ENCODE data around the gene UBE2E3. TPM values are rescaled to one million over a fixed set of nuclear protein-coding genes. Genes with fewer than 3 reads are reported as not detected.

Gene UBE2E3
- total RNA-seq (2016; rRNA removed; fragmentation: Illumina TruSeq; extraction: Trizol): 45.7 and 54.0 TPM in 2 replicates
- total RNA-seq (2016; cell fraction: cytosol; rRNA removed; fragmentation: Illumina TruSeq; extraction: Trizol; ENCODE audit: low read depth): 98.1 and 99.1 TPM in 2 replicates
- total RNA-seq (2016; cell fraction: insoluble cytoplasmic fraction; rRNA removed; fragmentation: Illumina TruSeq; extraction: Trizol): 42.2 and 44.6 TPM in 2 replicates
- total RNA-seq (2016; cell fraction: membrane; rRNA removed; fragmentation: Illumina TruSeq; extraction: Trizol): 150 and 161 TPM in 2 replicates
- total RNA-seq (2016; cell fraction: nucleus; rRNA removed; fragmentation: Illumina TruSeq; extraction: Trizol): 37.2 and 38.3 TPM in 2 replicates
- polyA plus RNA-seq (2011; rRNA removed): 71.1 and 92.6 TPM in 2 replicates
- 51.7 and 78.4 TPM in 2 replicates for polyA plus RNA-seq (2011; cell fraction: cytosol; rRNA removed)
- polyA plus RNA-seq (2011; cell fraction: nucleus; rRNA removed): 29.0 and 29.4 TPM in 2 replicates
- 67.5 and 81.2 TPM in 2 replicates for polyA plus RNA-seq (2012)
- polyA plus RNA-seq (2016; cell fraction: cytosol; fragmentation: Illumina TruSeq; extraction: Trizol; ENCODE audit: low read depth): 250 and 280 TPM in 2 replicates
- polyA plus RNA-seq (2016; cell fraction: insoluble cytoplasmic fraction; fragmentation: Illumina TruSeq; extraction: Trizol; ENCODE audit: low read depth): 88.7 and 101 TPM in 2 replicates
- 278 and 299 TPM in 2 replicates for polyA plus RNA-seq (2016; cell fraction: membrane; fragmentation: Illumina TruSeq; extraction: Trizol; ENCODE audit: low read depth)
- polyA plus RNA-seq (2016; cell fraction: nucleus; fragmentation: Illumina TruSeq; extraction: Trizol; ENCODE audit: insufficient read depth, low read depth): 72.9 and 73.7 TPM in 2 replicates
- polyA minus RNA-seq (2011; rRNA and poly(A)+ RNA removed; ENCODE audit: low replicate concordance): 21.8 and 41.5 TPM in 2 replicates
- 24.7 and 28.5 TPM in 2 replicates for polyA minus RNA-seq (2011; cell fraction: cytosol; rRNA and poly(A)+ RNA removed)
- 77.0 and 86.5 TPM in 2 replicates for polyA minus RNA-seq (2011; cell fraction: nucleus; rRNA and poly(A)+ RNA removed)
- percentile 93 among the genes with signal in this experiment for Bru-seq, nascent RNA
- percentile 81 among the genes with signal in this experiment for BruChase-seq, experiment 1, labeled RNA remaining after a 6-hour chase
- BruChase-seq, experiment 2, labeled RNA remaining after a 2-hour chase: percentile 91 among the genes with signal in this experiment
- long read RNA-seq, experiment 1, transcript UBE2E3-202 (6 exons, 1,570 nt): major isoform, 47 of 70 reads
- long read RNA-seq, experiment 1, partial matches to known transcripts: 9 of 70 reads
- long read RNA-seq, experiment 1, other reads (novel, unspliced or antisense): 11 of 70 reads
- long read RNA-seq, experiment 2, transcript UBE2E3-209 (6 exons, 1,556 nt): minor isoform, 6 of 234 reads
- long read RNA-seq, experiment 2, transcript UBE2E3-202 (6 exons, 1,570 nt): major isoform, 166 of 234 reads
- long read RNA-seq, experiment 2, partial matches to known transcripts: 24 of 234 reads
- long read RNA-seq, experiment 2, other reads (novel, unspliced or antisense): 35 of 234 reads

- intact Hi-C loops (cut with micrococcal nuclease; ENCODE audit: unreplicated experiment): loop anchor here (1.0 to 10.0 kb wide), 6 partner anchors 42 to 976 kb away; partner anchors contain the start of gene CWC22
- H2AFZ ChIP-seq (ENCODE audit: low read length): peak within 1 kb of the TSS; percentile 67
- BruUV-seq (replicated peaks): no TSS peak
- no peaks in the 10 kb centered on the region for H3K36me3 ChIP-seq (replicated peaks in 1 of 2; ENCODE audit: control insufficient read depth in 1 of 2, insufficient read depth in 2 of 2, low read length in 2 of 2)
- no peaks in the 10 kb centered on the region; a peak in 1 of 5 replicates for H3K27me3 ChIP-seq (ENCODE audit: control insufficient read depth in 1 of 2, insufficient read depth in 2 of 2, low read length in 2 of 2)
- peak within 1 kb of the TSS; percentile 90 for H3K4me2 ChIP-seq (ENCODE audit: low read depth, low read length)
- no peaks in the 10 kb centered on the region for H4K20me1 ChIP-seq (ENCODE audit: insufficient read depth, low read length)
- FAIRE-seq (no peak), ATAC-seq (peak; percentile 90), DNase-seq (ENCODE audit: low spot score) (peak; percentile 67)
- peak within 1 kb of the TSS; percentile 57 for H3K27ac ChIP-seq (ENCODE audit: extremely low read length, insufficient read depth, low read length)
- peak within 1 kb of the TSS; percentile 66 to 100 (median 86) for H3K4me3 ChIP-seq (replicated peaks in 1 of 3; ENCODE audit: insufficient read depth in 1 of 3, low read depth in 2 of 3, low read length in 3 of 3)
- CTCF ChIA-PET (ENCODE audit: low intra/inter-chr PET ratio, low total read pairs): no interaction called here
- peaks cover 31% of the 10 kb centered on the region for H3K79me2 ChIP-seq (ENCODE audit: insufficient read depth, low read length)
- in situ Hi-C loops (cut with HindIII; ENCODE audit: extremely low pct_ligation_motif_present, low pct_unique_long_range_greater_than_20kb): loop anchor here (10.0 kb wide), 1 partner anchor 216 kb away; no protein-coding TSS in a partner anchor
- POLR2A ChIA-PET: interaction anchor here (0.7 to 2.0 kb wide), 6 partner anchors 10 to 973 kb away, joined by 3 to 8 read pairs (median 4); partner anchors contain the start of gene CWC22
- WGBS (ENCODE audit: low lambda C conversion rate): under 1% methylated on average over 38 of the region's 106 CpGs
- peaks cover 57% of the 10 kb centered on the region for H3K4me1 ChIP-seq (ENCODE audit: insufficient read depth, low read length)
- no peaks in the 10 kb centered on the region for H3K9me3 ChIP-seq (ENCODE audit: low read length)
- H3K9ac ChIP-seq (ENCODE audit: insufficient read depth, low read depth, low read length): peak within 1 kb of the TSS; percentile 90
- TF ChIP-seq MED13 (CRISPR knock-in tag; IDR thresholded peaks at IDR 0.05) (peak; percentile 10; the same call in 1 of the 2 replicates), ZNF256 (CRISPR knock-in tag; conservative IDR thresholded peaks at IDR 0.05) (no peak), ZFP37 (CRISPR knock-in tag; IDR thresholded peaks at IDR 0.05; ENCODE audit: borderline replicate concordance) (no peak), SAP130 (CRISPR knock-in tag; IDR thresholded peaks at IDR 0.05; ENCODE audit: low read depth) (peak; percentile 43), ARNTL (CRISPR knock-in tag; IDR thresholded peaks at IDR 0.05) (peak; percentile 67; the same call in 1 of the 2 replicates), ZSCAN30 (CRISPR knock-in tag; IDR thresholded peaks at IDR 0.05) (no peak), SP4 (CRISPR knock-in tag; IDR thresholded peaks at IDR 0.05) (no peak), ZSCAN12 (CRISPR knock-in tag; IDR thresholded peaks at IDR 0.05) (no peak), TCF7 (IDR thresholded peaks at IDR 0.05; ENCODE audit: low read depth) (no peak), ZNF776 (CRISPR knock-in tag; IDR thresholded peaks at IDR 0.05) (no peak; the same call in 1 of the 2 replicates), TGIF2 (CRISPR knock-in tag; IDR thresholded peaks at IDR 0.05) (peak; percentile 42; the same call in 1 of the 2 replicates)
- TF ChIP-seq, protein P1, sequence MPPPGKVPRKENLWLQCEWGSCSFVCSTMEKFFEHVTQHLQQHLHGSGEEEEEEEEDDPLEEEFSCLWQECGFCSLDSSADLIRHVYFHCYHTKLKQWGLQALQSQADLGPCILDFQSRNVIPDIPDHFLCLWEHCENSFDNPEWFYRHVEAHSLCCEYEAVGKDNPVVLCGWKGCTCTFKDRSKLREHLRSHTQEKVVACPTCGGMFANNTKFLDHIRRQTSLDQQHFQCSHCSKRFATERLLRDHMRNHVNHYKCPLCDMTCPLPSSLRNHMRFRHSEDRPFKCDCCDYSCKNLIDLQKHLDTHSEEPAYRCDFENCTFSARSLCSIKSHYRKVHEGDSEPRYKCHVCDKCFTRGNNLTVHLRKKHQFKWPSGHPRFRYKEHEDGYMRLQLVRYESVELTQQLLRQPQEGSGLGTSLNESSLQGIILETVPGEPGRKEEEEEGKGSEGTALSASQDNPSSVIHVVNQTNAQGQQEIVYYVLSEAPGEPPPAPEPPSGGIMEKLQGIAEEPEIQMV (CRISPR knock-in tag; IDR thresholded peaks at IDR 0.05; ENCODE audit: low read depth): no peak
- TF ChIP-seq, protein P2, sequence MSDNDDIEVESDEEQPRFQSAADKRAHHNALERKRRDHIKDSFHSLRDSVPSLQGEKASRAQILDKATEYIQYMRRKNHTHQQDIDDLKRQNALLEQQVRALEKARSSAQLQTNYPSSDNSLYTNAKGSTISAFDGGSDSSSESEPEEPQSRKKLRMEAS (IDR thresholded peaks at IDR 0.05): peak; percentile 73
Measured at GRCh38 chr2:180980106-180980942, at the start of gene UBE2E3. TSS of gene UBE2E3 (plus strand) at chr2:180980605. CDS start at chr2:180982043, 1,438 bp downstream.
